Measurements from ENCODE around the gene BICRA.
A peak's percentile ranks its signal among the peaks of the same experiment; 100 is the strongest.
"Not testable (repeated sequence)": the region's sequence is repeated elsewhere in the genome, so short reads cannot be mapped to it uniquely, and the experiment has no call there.

BICRA gene

GRCh38 chr19:47695533-47696262 lies 86.8 kb downstream of the BICRA start:
- no peak for DNase-seq

GRCh38 chr19:47696635-47697034 lies 87.7 kb downstream of the BICRA start:
- DNase-seq: no peak

- peak; percentile 45 for DNase-seq
Measured at GRCh38 chr19:47697863-47698609, 89.1 kb downstream of the BICRA start.

GRCh38 chr19:47698631-47699359 lies 89.9 kb downstream of the BICRA start:
- DNase-seq: no peak

- DNase-seq: no peak
Measured at GRCh38 chr19:47699360-47699917, 90.5 kb downstream of the BICRA start.

- no peak for DNase-seq
Measured at GRCh38 chr19:47700934-47701716, 92.2 kb downstream of the BICRA start.

- DNase-seq: no peak
Measured at GRCh38 chr19:47701717-47702552, 93.0 kb downstream of the BICRA start.

GRCh38 chr19:47702671-47703070 lies 93.7 kb downstream of the BICRA start:
- no peak for DNase-seq

- DNase-seq: no peak
Measured at GRCh38 chr19:47703301-47703700, 94.4 kb downstream of the BICRA start.

GRCh38 chr19:47704024-47704423 lies 95.1 kb downstream of the BICRA start:
- DNase-seq: no peak

- no peak for DNase-seq
Measured at GRCh38 chr19:47704656-47705055, 95.7 kb downstream of the BICRA start.

- DNase-seq: peak; percentile 57
Measured at GRCh38 chr19:47707135-47707925, 98.4 kb downstream of the BICRA start.

GRCh38 chr19:47711652-47712242 lies 102.8 kb downstream of the BICRA start:
- no peak for DNase-seq

GRCh38 chr19:47713046-47714021 lies 104.4 kb downstream of the BICRA start, which contains the start of gene EHD2:
Gene EHD2, plus strand, starts transcription at chr19:47713422. Its CDS starts 3,191 bp downstream, at chr19:47716613.
- DNase-seq: no peak

- DNase-seq: no peak
Measured at GRCh38 chr19:47714339-47714738, 105.4 kb downstream of the BICRA start.

GRCh38 chr19:47714855-47715254 lies 105.9 kb downstream of the BICRA start:
- not testable (repeated sequence) for DNase-seq

GRCh38 chr19:47716270-47716937 lies 107.5 kb downstream of the BICRA start:
- DNase-seq: no peak

- DNase-seq: not testable (repeated sequence)
Measured at GRCh38 chr19:47718415-47719046, 109.6 kb downstream of the BICRA start.

Measured in NCI-H774 (cell line).